Gastroesophageal sphincter (tissue), 3 donors: ENCODE measurements around the gene ZNF385A.

Experiments
- CTCF ChIP-seq, 4 experiments: fragments of 200-600 bp in 2 of 4; fragments of 450-650 bp in 2 of 4; sonication (generic) in 1 of 4; IDR thresholded peaks; one replicate each; pipeline ENCODE4 v1.5.1; 2017 to 2019; ENCODE audit warnings: antibody characterized with exemption in 4 of 4, mild to moderate bottlenecking in 2 of 4, moderate library complexity in 2 of 4
- POLR2A ChIP-seq, 2 donors: fragments of 450-650 bp; IDR thresholded peaks; one replicate each; pipeline ENCODE4 v1.6.1; 2017; ENCODE audit warnings: antibody characterized with exemption in 2 of 2, mild to moderate bottlenecking in 2 of 2, moderate library complexity in 1 of 2

GRCh38 chr12:54416687-54417603 lies 32.4 kb upstream of the ZNF385A start:
- no peak for TF ChIP-seq CTCF (IDR thresholded peaks at IDR 0.05)
- TF ChIP-seq POLR2A (IDR thresholded peaks at IDR 0.05), result no peak
